Transverse colon (tissue), 4 donors: ENCODE data around the gene EIF3J. TPM values are rescaled to one million over a fixed set of nuclear protein-coding genes. Genes with fewer than 3 reads are reported as not detected.
"Not testable (repeated sequence)": the region's sequence is repeated elsewhere in the genome, so short reads cannot be mapped to it uniquely, and the experiment has no call there.

Experiments
- DNase-seq: peaks from one replicate; pipeline ENCODE4 v3.0.0-alpha.2; 2019
- H3K27ac ChIP-seq, 4 donors: fragments of 200-600 bp; sonication (generic); 2 replicates each; pipeline ENCODE4 v1.5.1; 2016 to 2018; ENCODE audit warnings: inconsistent platforms in 4 of 4
- H3K27me3 ChIP-seq: fragments of 200-600 bp; sonication (generic); 2 replicates; pipeline ENCODE4 v1.5.1; 2017; ENCODE audit warnings: inconsistent platforms
- H3K36me3 ChIP-seq, 4 donors: fragments of 200-600 bp; sonication (generic); 2 replicates each; pipeline ENCODE4 v1.5.1; 2017 to 2019; ENCODE audit warnings: inconsistent platforms in 4 of 4
- H3K4me1 ChIP-seq, 4 donors: fragments of 200-600 bp; sonication (generic); 2 replicates each; pipeline ENCODE4 v1.5.1; 2017 to 2020; ENCODE audit warnings: inconsistent platforms in 4 of 4
- H3K4me3 ChIP-seq, 4 donors: fragments of 200-600 bp; sonication (generic); 1 replicate in 1 of 4; 2 replicates in 3 of 4; pipeline versions ENCODE4 v1.5.1 to v1.6.1; 2017 to 2019; ENCODE audit warnings: inconsistent platforms in 4 of 4
- H3K9me3 ChIP-seq, 2 donors: fragments of 200-600 bp; sonication (generic); 2 replicates each; pipeline ENCODE4 v1.5.1; 2017 to 2019; ENCODE audit warnings: inconsistent platforms in 2 of 2
- EP300 ChIP-seq: sonication (generic); formaldehyde crosslinking; IDR thresholded peaks from one replicate; pipeline ENCODE4 v1.6.1; 2017; ENCODE audit warnings: antibody characterized with exemption, low read depth
- POLR2A ChIP-seq: fragments of 450-650 bp; IDR thresholded peaks from one replicate; pipeline ENCODE4 v1.6.1; 2016; ENCODE audit warnings: antibody characterized with exemption, mild to moderate bottlenecking, moderate library complexity
- POLR2AphosphoS5 ChIP-seq, 3 donors: sonication (generic); formaldehyde crosslinking; IDR thresholded peaks; one replicate each; pipeline ENCODE4 v1.6.1; 2016; ENCODE audit warnings: antibody characterized with exemption in 3 of 3
- WGBS, 2 donors: methylation state at CpG; one replicate each; pipeline ENCODE4 v1.1.5; 2018; ENCODE audit warnings: low coverage in 1 of 2; 5-methylcytosine and 5-hydroxymethylcytosine counted together
- in situ Hi-C, 4 donors: fragments of 200-750 bp; cut with MboI; loops; one replicate each; pipeline versions ENCODE4 v1.15.0 to v1.15.1; 2017; ENCODE audit warnings: low sequenced_read_pairs in 3 of 4, low pct_ligation_motif_present in 1 of 4, low pct_unique_long_range_greater_than_20kb in 1 of 4
- intact Hi-C: fragments of 100-400 bp; cut with DNase I; formaldehyde crosslinking; loops from one replicate; pipeline ENCODE4 v1.15.1; 2023; ENCODE audit warnings: low total_unique reads
- total RNA-seq, 4 donors: library from RNA; depleted of rRNA; stranded (reverse); fragments of >200 nt; gene quantifications; one replicate each; pipeline ENCODE4 v1.1.0, GENCODE V29; 2016
- TF ChIP-seq, protein P1 (sequence below), 5 experiments: fragments of 200-600 bp in 3 of 5; fragments of 450-650 bp in 2 of 5; sonication (generic) in 3 of 5; IDR thresholded peaks; 1 replicate in 2 of 5; 2 replicates in 3 of 5; pipeline ENCODE4 v1.5.1; 2016 to 2017; ENCODE audit warnings: antibody characterized with exemption in 5 of 5, inconsistent platforms in 3 of 5, mild to moderate bottlenecking in 2 of 5, moderate library complexity in 1 of 5

Gene EIF3J
- total RNA-seq, 4 donors from 2014 or later: 27.7 to 55.6 (median 42.2) TPM

DNA sequence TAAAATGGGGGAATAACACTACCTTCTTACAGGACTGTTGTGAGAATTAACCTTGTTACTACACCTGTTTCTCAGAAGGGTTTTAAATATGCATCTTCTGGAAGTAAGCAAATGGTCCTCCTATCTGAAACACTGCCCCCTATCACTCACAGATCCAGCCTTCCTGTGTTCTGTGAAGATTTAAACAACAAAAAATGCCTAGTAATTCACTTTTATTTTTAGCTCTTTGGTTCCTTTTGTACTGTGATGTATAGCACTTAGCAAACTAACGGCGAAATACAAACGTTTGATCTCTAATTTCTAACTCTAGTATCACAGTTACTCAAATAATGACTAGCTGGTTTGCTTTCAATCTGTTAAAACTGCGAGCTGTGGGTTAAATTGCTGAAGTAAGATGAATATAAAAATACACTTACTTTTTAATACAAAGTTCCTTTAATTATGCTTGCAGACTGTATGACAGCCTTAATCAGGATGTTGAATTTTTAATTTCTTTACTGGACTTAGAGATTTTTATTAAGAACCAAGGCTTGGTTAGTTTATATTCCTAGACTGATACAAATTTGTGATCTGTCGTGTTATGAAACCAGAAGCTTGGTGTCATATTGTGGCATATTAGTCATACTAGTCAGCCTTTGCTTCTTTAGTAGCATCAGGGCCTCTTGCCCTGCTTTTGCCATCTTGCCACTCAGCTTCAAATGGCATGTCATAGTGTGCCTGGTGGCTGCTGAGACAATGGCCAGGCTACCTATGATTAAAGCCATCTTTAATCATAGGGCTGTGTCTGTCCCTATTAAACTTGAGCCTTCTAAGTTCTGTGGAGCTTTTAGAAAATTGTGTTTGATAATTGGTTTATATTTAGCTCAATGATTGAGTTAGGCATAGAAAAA, 9.2 kb downstream of the EIF3J start:
- intact Hi-C loops (no loop called here), in situ Hi-C loops (no loop called here)
- Histone ChIP-seq H3K27ac (no peak overlapping the region), H3K27me3 (no peaks in the 10 kb centered on the region), H3K9me3 (no peaks in the 10 kb centered on the region), H3K36me3 (no peaks in the 10 kb centered on the region), H3K4me1 (peaks cover 12 to 41% (median 23%) of the 10 kb centered on the region in 4 donors), H3K4me3 (no peak overlapping the region)
- 55 to 59% methylated on average over 5 of the region's 5 CpGs for WGBS, 2 donors
- DNase-seq: no peak
- TF ChIP-seq EP300 (no peak), POLR2AphosphoS5 (IDR thresholded peaks at IDR 0.05) (no peak), POLR2A (no peak)
- TF ChIP-seq, protein P1, sequence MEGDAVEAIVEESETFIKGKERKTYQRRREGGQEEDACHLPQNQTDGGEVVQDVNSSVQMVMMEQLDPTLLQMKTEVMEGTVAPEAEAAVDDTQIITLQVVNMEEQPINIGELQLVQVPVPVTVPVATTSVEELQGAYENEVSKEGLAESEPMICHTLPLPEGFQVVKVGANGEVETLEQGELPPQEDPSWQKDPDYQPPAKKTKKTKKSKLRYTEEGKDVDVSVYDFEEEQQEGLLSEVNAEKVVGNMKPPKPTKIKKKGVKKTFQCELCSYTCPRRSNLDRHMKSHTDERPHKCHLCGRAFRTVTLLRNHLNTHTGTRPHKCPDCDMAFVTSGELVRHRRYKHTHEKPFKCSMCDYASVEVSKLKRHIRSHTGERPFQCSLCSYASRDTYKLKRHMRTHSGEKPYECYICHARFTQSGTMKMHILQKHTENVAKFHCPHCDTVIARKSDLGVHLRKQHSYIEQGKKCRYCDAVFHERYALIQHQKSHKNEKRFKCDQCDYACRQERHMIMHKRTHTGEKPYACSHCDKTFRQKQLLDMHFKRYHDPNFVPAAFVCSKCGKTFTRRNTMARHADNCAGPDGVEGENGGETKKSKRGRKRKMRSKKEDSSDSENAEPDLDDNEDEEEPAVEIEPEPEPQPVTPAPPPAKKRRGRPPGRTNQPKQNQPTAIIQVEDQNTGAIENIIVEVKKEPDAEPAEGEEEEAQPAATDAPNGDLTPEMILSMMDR (IDR thresholded peaks at IDR 0.05): no peak

DNA sequence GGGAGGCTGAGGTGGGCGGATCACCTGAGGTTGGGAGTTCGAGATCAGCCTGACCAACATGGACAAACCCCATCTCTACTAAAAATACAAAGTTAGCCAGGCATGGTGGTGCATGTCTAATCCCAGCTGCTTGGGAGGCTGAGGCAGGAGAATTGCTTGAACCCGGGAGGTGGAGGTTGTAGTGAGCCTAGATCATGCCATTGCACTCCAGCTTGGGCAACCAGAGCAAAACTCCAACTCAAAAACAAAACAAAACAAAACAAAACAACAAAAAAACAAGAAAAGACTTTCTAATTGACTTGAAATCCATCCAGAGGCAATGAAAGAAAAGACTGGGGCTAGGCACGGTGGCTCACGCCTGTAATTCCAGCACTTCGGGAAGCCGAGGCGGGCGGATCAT, 12.2 kb downstream of the EIF3J start:
- 95 to 98% methylated on average over 7 to 9 of the region's 9 CpGs for WGBS, 2 donors
- H3K9me3 ChIP-seq, H3K27me3 ChIP-seq, in situ Hi-C loops, DNase-seq, H3K4me3 ChIP-seq, H3K27ac ChIP-seq, intact Hi-C loops: not testable (repeated sequence)
- peaks cover 0 to 21% (median 6%) of the 10 kb centered on the region in 4 donors for H3K4me1 ChIP-seq
- H3K36me3 ChIP-seq: peaks cover 0 to 28% (median 13%) of the 10 kb centered on the region in 4 donors

DNA sequence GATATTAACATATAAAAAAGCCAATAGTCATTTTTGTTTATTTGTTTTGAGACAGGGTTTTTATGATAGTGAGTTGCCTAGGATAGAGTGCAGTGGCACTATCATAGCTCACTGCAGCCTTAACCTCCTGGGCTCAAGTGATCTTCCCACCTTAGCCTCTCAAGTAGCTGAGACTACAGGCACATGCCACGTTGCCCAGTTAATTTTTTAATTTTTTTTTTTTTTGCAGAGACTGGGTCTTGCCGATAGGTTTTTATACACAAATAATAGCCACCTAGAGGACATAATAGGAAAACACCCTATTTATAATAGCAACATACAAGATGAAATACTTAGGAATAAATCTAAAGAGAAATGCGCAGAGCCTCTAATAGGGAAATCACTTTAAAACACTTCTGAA, 13.3 kb downstream of the EIF3J start:
- peaks cover 0 to 11% (median 5%) of the 10 kb centered on the region in 4 donors for H3K4me1 ChIP-seq
- intact Hi-C loops (no loop called here), in situ Hi-C loops (no loop called here)
- H3K27me3 ChIP-seq: no peaks in the 10 kb centered on the region
- TF ChIP-seq POLR2A: no peak
- TF ChIP-seq, protein P1 (IDR thresholded peaks at IDR 0.05): peak in 4 of 5 experiments; percentile 21 to 35 (median 28)
- no peak overlapping the region for H3K4me3 ChIP-seq
- H3K36me3 ChIP-seq: peaks cover 0 to 38% (median 18%) of the 10 kb centered on the region in 4 donors
- H3K27ac ChIP-seq: no peak overlapping the region
- no peak for DNase-seq
- WGBS, 2 donors: 39 to 42% methylated on average over 3 of the region's 3 CpGs
- H3K9me3 ChIP-seq: no peaks in the 10 kb centered on the region

DNA sequence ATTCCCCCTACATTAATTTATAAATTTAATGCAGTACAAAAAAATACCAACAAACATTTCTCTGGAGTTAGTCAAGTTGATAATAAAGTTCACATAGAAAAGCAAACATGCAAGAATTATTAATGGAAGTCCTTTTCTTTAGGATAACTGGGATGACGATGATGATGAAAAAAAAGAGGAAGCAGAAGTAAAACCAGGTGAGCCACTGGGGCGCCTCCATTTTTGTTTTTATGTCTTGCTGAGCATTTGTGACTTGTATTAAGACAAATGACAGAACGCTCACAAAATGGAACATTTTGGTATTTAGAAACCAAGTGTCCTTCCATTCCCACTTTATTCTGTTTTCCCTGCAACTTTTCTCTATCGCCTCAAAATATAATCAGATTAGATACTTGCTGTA, 13.8 kb downstream of the EIF3J start:
- DNase-seq: no peak
- H3K4me1 ChIP-seq: peaks cover 0 to 8% (median 4%) of the 10 kb centered on the region in 4 donors
- no peaks in the 10 kb centered on the region for H3K27me3 ChIP-seq
- intact Hi-C loops (no loop called here), in situ Hi-C loops (no loop called here)
- H3K36me3 ChIP-seq: peaks cover 0 to 41% (median 20%) of the 10 kb centered on the region in 4 donors
- H3K27ac ChIP-seq: no peak overlapping the region
- no peak overlapping the region for H3K4me3 ChIP-seq
- TF ChIP-seq POLR2AphosphoS5 (IDR thresholded peaks at IDR 0.05) (no peak), POLR2A (no peak), EP300 (no peak)
- TF ChIP-seq, protein P1 (IDR thresholded peaks at IDR 0.05): no peak
- no peaks in the 10 kb centered on the region for H3K9me3 ChIP-seq
- WGBS, 2 donors: 90% methylated on average over 4 of the region's 4 CpGs
